Brain microvascular endothelial cell (primary cell): Measurements from ENCODE around the gene ZFYVE28.
A peak's percentile ranks its signal among the peaks of the same experiment; 100 is the strongest.
"Not testable (repeated sequence)": the region's sequence is repeated elsewhere in the genome, so short reads cannot be mapped to it uniquely, and the experiment has no call there.

ENCODE experiments used
- DNase-seq: peaks from one replicate; pipeline ENCODE4 v3.0.0-alpha.2; 2020
- H3K27ac ChIP-seq: fragments of 250-450 bp; sonication (Bioruptor Pico); 2 replicates; pipeline ENCODE4 v1.5.1; 2020; ENCODE audit warnings: mild to moderate bottlenecking, moderate library complexity
- H3K27me3 ChIP-seq: fragments of 250-450 bp; sonication (Bioruptor Pico); replicated peaks from 2 replicates; pipeline ENCODE4 v1.5.1; 2020; ENCODE audit warnings: mild to moderate bottlenecking
- H3K36me3 ChIP-seq: fragments of 250-450 bp; sonication (Bioruptor Pico); replicated peaks from 2 replicates; pipeline ENCODE4 v1.5.1; 2020; ENCODE audit warnings: mild to moderate bottlenecking
- H3K4me3 ChIP-seq: 2 replicates; pipeline ENCODE4 v1.5.1; 2011; ENCODE audit warnings: low read depth, mild to moderate bottlenecking, control low read depth, low read length, moderate library complexity
- in situ Hi-C: cut with HindIII; loops from 2 replicates; pipeline ENCODE4 v1.10.0; 2017; ENCODE audit warnings: low sequenced_read_pairs, low pct_ligation_motif_present
- TF ChIP-seq, protein P1 (sequence below): IDR thresholded peaks from 2 replicates; pipeline ENCODE4 v1.5.1; 2011; ENCODE audit warnings: low read depth, mild to moderate bottlenecking, moderate library complexity, low read length, control low read depth, inconsistent platforms; ENCODE audit errors: missing control alignments

Gene ZFYVE28

DNA sequence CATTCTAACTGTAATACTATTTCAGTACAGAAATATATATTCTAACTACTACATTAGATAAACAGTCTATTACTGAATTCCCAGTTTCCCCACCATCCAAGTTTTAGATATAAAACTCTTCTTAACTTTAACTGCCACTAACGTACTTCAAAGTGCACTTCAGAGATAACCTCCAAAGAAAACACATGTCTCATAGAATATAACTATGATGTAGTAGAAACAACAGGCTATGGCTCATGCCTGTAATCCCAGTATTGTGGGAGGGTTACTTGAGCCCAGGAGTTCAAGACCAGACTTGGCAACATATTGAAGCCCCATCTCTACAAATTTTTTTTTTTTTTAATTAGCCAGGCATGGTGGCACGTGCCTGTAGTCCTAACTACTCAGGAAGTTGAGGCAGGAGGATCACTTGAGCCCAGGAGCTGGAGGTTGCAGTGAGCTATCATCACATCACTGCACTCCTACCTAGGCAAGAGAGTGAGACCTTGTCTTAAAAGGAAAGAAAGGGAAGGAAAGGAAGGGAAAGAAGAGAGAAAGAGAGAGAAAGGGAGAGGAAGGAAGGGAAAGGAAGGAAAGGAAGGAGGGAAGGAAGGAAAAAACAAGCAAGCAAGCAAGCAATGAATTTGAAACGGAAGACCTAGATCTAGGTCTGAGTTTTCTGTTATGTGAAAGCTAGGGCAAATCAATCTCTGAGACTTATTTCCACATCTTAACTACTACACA lies 181.3 kb downstream of the ZFYVE28 start:
- no peak for DNase-seq
- Histone ChIP-seq H3K36me3 (peaks cover 4% of the 10 kb centered on the region), H3K27me3 (no peaks in the 10 kb centered on the region), H3K27ac (no peak overlapping the region), H3K4me3 (no peak overlapping the region)
- in situ Hi-C loops = no loop called here
- TF ChIP-seq, protein P1, sequence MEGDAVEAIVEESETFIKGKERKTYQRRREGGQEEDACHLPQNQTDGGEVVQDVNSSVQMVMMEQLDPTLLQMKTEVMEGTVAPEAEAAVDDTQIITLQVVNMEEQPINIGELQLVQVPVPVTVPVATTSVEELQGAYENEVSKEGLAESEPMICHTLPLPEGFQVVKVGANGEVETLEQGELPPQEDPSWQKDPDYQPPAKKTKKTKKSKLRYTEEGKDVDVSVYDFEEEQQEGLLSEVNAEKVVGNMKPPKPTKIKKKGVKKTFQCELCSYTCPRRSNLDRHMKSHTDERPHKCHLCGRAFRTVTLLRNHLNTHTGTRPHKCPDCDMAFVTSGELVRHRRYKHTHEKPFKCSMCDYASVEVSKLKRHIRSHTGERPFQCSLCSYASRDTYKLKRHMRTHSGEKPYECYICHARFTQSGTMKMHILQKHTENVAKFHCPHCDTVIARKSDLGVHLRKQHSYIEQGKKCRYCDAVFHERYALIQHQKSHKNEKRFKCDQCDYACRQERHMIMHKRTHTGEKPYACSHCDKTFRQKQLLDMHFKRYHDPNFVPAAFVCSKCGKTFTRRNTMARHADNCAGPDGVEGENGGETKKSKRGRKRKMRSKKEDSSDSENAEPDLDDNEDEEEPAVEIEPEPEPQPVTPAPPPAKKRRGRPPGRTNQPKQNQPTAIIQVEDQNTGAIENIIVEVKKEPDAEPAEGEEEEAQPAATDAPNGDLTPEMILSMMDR = no peak

DNA sequence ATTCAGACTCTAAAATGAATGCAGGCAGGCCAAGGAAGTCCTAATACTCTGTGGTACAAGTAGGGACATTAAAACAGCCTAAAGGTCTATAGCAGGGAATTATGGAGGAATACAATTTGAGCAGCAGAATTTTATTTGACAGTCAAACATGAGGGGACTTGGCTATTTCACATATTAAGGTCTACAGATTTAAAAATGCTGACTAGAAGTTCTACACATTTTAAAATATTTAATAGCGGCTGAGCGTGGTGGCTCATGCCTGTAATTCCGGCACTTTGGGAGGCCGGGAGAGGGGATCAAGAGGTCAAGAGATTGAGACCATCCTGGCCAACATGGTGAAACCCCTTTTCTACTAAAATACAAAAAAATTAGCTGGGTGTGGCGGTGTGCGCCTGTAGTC lies 187.4 kb downstream of the ZFYVE28 start:
- DNase-seq = no peak
- in situ Hi-C loops = no loop called here
- H3K4me3 ChIP-seq = no peak overlapping the region
- H3K27ac ChIP-seq = no peak overlapping the region
- H3K27me3 ChIP-seq = no peaks in the 10 kb centered on the region
- TF ChIP-seq, protein P1 = no peak
- peaks cover 3% of the 10 kb centered on the region for H3K36me3 ChIP-seq

DNA sequence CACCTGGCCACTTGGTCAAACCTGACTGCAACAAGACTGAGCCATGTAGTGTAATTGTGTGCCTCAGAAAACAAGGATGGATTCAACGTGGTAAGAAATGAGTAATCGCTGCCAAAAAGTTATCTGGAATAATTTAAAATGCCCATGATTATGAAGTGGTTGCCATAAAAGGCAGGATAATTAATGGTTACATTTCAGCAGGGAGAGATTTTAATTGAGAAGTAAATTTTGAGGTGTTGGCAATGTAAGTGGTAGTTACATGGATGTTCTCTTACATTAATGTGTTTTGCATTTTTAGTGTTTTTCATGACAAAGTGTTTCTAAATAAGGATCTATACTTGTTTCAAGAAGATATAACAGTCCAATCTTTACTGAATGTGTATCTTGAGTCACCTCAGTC lies 192.2 kb downstream of the ZFYVE28 start:
- H3K27me3 ChIP-seq = no peaks in the 10 kb centered on the region
- no peak overlapping the region for H3K4me3 ChIP-seq
- no peak for DNase-seq
- H3K27ac ChIP-seq = no peak overlapping the region
- no peaks in the 10 kb centered on the region for H3K36me3 ChIP-seq
- in situ Hi-C loops = no loop called here
- TF ChIP-seq, protein P1 = no peak

DNA sequence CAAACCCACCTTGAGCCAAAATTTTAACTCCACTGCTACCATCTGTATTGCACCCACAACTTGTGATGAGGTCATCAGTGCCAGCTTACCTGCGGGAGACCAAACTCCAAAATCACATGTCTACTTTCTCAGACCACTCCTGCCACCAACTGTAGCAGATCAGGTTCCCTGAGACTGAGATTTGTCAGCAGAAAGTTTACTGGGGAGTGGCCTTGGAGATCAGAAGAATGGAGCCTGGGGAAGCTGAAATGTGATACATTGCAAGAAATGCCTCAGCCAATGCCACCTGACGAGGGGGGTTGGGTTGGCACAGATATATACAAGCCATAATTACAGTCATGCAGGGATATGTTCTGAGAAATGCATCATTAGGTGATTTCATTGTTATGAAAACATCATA lies 195.6 kb downstream of the ZFYVE28 start:
- no peak overlapping the region for H3K27ac ChIP-seq
- TF ChIP-seq, protein P1 = no peak

DNA sequence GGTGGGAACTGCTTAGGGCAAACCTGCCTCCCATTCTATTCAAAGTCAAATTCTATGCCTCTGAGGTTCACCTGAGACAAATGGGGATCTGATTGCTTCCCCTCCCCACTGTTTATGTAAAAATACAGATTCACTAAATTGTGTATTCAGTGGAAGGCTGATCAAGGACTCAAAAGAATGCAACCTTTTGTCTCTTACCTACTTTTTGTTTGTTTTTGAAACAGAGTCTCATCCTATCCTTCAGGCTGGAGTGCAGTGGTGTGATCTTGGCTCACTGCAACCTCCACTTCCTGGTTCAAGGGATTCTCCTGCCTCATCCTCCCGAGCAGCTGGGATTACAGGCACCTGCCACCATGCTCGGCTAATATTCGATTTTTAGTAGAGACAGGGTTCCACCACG lies 197.1 kb downstream of the ZFYVE28 start:
- DNase-seq, H3K36me3 ChIP-seq, in situ Hi-C loops, H3K27ac ChIP-seq, H3K27me3 ChIP-seq, H3K4me3 ChIP-seq: not testable (repeated sequence)

More for the DNA sequence above, 195.6 kb downstream of the ZFYVE28 start:
- H3K27me3 ChIP-seq = no peaks in the 10 kb centered on the region
- DNase-seq = no peak
- in situ Hi-C loops = no loop called here
- H3K4me3 ChIP-seq = no peak overlapping the region
- H3K36me3 ChIP-seq = no peaks in the 10 kb centered on the region

DNA sequence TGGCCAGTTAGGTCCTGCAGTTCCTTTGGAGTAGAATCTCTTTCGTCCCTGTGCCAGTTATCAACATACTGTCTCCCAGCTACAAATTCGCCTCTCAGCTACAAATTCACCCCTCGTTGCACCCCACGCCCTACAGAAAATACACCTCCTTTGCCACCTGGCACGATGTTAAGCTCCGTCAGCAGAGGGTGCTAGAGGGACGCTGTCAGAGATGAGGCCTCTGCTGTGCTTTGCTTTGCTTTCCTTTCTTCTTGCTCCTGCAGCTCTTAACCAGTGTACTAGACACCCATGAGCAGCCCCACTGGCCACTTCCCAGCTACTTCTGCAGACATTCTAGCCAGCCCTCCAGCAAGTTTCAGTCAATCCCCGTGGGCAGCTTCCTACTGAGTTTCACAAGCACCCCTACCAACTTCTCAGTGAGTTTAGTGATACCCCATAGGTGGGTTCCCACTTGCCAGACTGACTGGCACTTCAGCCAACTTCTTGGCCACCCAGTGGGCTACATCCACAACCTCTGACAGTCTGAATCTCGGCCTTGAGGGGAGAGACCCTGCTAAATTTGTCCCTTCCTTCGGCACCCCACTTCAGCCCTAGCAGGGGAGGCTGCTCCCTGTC lies 198.3 kb downstream of the ZFYVE28 start:
- in situ Hi-C loops = no loop called here
- Histone ChIP-seq H3K27ac (no peak overlapping the region), H3K27me3 (no peaks in the 10 kb centered on the region), H3K4me3 (no peak overlapping the region), H3K36me3 (no peaks in the 10 kb centered on the region)
- DNase-seq = peak; percentile 63
- TF ChIP-seq, protein P1 = peak; percentile 96
